BJ (cell line): ENCODE measurements around the gene FLNA. TPM values are rescaled to one million over a fixed set of nuclear protein-coding genes. Genes with fewer than 3 reads are reported as not detected.

ENCODE experiments used
- CTCF ChIA-PET: fragments of 350-600 bp; formaldehyde crosslinking; extraction: SDS; loops from one replicate; lab custom pipeline; 2021; ENCODE audit warnings: antibody characterized with exemption, inconsistent platforms; lab: Yijun Ruan, JAX
- POLR2A ChIA-PET: fragments of 300-600 bp; sonication (Branson Sonifier 250); formaldehyde crosslinking; extraction: SDS; loops from one replicate; lab custom pipeline; 2021; ENCODE audit warnings: antibody characterized with exemption; lab: Charles Lee
- DNase-seq: peaks from one replicate; pipeline ENCODE4 v3.0.0-alpha.2; 2011; ENCODE audit warnings: low read depth
- H3K27me3 ChIP-seq: 2 replicates; pipeline ENCODE4 v1.6.0; 2011; ENCODE audit warnings: low read length; ENCODE audit not compliant: control insufficient read depth, insufficient read depth
- H3K36me3 ChIP-seq: 2 replicates; pipeline ENCODE4 v1.5.1; 2011; ENCODE audit warnings: low read length; ENCODE audit not compliant: control insufficient read depth, insufficient read depth
- H3K4me3 ChIP-seq: 2 replicates; pipeline ENCODE4 v1.5.1; 2011; ENCODE audit warnings: low read depth, mild to moderate bottlenecking, control low read depth, low read length
- polyA plus RNA-seq: library from polyadenylated mRNA; depleted of rRNA; stranded (reverse); fragments of >200 nt; gene quantifications from 2 replicates; pipeline ENCODE4 v1.2.3, GENCODE V29; 2011
- TF ChIP-seq, protein P1 (sequence below): IDR thresholded peaks from 2 replicates; pipeline ENCODE4 v1.5.1; 2011; ENCODE audit warnings: low read depth, mild to moderate bottlenecking, control low read depth, inconsistent platforms, low read length, moderate library complexity; ENCODE audit not compliant: insufficient read depth

FLNA gene
- polyA plus RNA-seq, 1 experiment: 1,740 TPM

DNA sequence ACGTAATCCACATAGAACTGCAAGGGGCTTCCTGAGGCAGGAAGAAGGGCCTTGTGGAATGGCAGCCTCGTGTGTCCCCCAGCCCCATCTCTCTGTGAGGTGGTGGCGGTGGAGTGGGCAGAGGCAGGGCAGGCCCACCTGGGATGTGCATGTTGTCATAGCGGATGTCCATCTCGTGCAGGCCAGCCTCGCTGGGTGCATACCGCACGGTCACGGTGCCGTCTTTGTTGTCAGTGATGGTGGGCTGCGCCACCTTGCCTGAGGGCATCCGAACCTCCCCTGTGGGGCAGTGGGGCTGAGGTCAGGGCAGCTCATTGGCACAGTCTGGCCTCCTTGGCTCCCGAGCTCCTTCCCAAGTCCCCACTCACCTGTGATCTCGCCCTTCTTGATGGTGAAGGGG, 20.4 kb downstream of the FLNA start:
- Histone ChIP-seq H3K27me3 (no peaks in the 10 kb centered on the region), H3K36me3 (peaks cover 75% of the 10 kb centered on the region), H3K4me3 (no peak overlapping the region)
- CTCF ChIA-PET: no interaction called here
- DNase-seq: no peak
- TF ChIP-seq, protein P1, sequence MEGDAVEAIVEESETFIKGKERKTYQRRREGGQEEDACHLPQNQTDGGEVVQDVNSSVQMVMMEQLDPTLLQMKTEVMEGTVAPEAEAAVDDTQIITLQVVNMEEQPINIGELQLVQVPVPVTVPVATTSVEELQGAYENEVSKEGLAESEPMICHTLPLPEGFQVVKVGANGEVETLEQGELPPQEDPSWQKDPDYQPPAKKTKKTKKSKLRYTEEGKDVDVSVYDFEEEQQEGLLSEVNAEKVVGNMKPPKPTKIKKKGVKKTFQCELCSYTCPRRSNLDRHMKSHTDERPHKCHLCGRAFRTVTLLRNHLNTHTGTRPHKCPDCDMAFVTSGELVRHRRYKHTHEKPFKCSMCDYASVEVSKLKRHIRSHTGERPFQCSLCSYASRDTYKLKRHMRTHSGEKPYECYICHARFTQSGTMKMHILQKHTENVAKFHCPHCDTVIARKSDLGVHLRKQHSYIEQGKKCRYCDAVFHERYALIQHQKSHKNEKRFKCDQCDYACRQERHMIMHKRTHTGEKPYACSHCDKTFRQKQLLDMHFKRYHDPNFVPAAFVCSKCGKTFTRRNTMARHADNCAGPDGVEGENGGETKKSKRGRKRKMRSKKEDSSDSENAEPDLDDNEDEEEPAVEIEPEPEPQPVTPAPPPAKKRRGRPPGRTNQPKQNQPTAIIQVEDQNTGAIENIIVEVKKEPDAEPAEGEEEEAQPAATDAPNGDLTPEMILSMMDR: no peak
- POLR2A ChIA-PET: no interaction called here

DNA sequence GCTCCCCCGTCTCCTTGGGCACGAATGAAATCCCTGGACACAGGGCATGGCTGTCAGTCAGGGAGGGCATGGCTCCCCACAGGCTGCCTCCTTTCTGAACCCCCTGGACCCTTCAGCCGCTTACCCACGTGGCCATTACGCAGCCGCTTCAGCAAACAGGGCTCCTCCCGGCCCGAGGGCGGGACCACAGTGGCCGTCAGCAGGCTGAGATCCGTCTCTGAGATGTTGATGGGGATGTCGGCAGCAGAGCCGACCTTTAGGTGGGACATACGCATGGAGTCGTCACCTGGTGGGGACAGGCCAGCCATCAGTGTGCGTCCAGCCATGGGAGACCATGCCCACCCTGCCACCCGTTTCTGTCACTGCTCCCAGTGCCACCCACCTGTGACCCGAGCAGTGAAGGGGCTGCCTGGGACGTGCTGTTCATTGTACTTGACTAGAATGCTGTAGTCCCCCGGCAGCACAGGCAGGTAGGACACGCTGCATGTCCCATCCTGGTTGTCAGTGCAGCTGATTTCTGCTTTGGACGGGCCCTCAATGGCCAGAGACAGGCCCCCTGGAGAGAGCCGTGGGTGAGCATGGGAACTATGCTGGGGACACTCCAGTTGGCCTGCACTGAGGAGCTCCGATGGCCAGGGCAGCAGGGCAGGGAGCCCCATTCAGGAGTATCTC, 21.1 kb downstream of the FLNA start:
- CTCF ChIA-PET: no interaction called here
- Histone ChIP-seq H3K36me3 (peaks cover 71% of the 10 kb centered on the region), H3K4me3 (no peak overlapping the region), H3K27me3 (no peaks in the 10 kb centered on the region)
- no peak for DNase-seq
- POLR2A ChIA-PET: no interaction called here
- TF ChIP-seq, protein P1: no peak

DNA sequence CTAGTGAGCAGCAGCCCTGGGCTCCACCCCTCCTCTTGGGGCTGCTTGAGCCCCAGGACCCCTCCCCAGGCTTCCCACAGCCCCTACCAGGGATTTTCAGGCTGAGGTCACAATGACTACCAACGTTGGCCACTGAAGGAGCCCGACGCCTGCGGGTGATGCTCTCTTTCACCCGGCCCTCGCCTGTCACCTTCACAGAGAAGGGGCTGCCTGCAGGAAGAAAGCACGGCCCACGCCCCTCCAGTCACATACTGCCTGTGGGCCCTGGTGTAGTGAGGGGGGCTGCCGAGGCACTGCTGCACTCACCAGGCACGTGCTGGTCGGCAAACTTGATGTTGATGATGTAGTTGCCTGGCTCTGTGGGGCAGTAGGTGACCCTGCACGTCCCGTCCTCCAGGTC, 22.0 kb downstream of the FLNA start:
- POLR2A ChIA-PET: no interaction called here
- CTCF ChIA-PET: no interaction called here
- H3K36me3 ChIP-seq: peaks cover 66% of the 10 kb centered on the region
- H3K27me3 ChIP-seq: no peaks in the 10 kb centered on the region
- DNase-seq: no peak
- no peak overlapping the region for H3K4me3 ChIP-seq
- TF ChIP-seq, protein P1: no peak

DNA sequence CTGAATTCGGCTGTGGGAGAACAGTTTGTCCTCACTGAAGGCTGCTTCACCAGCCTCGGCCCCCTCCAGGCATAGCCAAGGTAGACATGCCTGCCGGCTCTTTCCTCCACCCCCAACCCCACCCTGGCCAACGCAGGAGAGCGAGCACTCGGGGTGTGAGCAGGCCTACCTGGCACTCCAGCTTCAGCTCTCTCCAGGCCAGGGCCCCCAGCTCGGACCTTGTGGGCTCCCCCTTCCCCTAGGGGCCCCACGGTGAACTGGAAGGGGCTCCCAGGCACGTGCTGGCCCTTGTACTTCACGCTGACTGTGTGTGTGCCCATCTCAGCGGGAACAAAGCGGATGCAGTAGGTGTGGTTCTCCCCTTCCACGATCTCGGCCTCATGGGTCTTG, 22.4 kb downstream of the FLNA start:
- DNase-seq: no peak
- TF ChIP-seq, protein P1: no peak
- ChIA-PET CTCF (no interaction called here), POLR2A (no interaction called here)
- Histone ChIP-seq H3K36me3 (peaks cover 62% of the 10 kb centered on the region), H3K4me3 (no peak overlapping the region), H3K27me3 (no peaks in the 10 kb centered on the region)

DNA sequence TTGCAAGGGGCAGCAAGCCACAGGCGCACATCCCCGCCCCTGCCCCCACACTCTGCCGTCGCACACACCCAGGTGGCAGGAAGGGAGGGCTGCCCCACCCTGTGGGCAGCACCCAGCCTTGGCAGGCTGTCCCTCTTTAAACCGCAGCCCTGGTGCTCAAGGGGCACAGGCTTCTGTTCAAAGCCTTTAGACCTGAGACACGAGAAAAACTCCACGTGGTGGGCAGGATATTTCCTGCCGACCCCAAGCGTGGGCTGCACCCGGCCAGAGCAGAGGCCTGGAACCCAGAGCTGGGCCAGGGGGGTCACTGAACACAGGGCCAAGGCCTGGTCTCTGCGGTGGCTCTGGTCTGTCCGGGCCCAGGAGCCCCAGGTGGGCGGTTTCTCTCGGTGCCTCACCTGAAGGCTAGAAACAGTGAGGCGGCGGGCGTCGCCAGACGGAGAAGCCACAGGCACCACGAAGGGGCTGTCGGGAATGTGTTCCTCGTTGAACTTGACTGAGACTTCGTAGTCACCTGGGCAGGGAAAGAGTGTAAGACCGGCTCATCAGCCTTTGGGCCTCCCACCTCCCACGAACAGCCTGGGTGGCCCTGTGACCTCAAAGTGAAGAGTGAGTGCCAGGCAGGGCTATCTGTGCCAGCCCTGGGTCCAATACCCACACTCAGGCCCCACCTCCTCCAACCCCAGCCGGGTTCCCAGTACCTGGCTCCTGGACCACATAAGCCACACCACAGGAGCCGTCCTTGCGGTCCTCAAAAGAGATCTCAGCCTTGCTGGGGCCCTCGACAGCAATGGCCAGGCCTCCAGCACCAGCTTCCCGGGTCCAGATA, 23.0 kb downstream of the FLNA start:
- Histone ChIP-seq H3K36me3 (peaks cover 60% of the 10 kb centered on the region), H3K27me3 (no peaks in the 10 kb centered on the region), H3K4me3 (no peak overlapping the region)
- ChIA-PET CTCF (no interaction called here), POLR2A (no interaction called here)
- DNase-seq: no peak
- TF ChIP-seq, protein P1: no peak
